ENCODE data around the gene NAALADL1.
A peak's percentile ranks its signal among the peaks of the same experiment; 100 is the strongest.
"Not testable (repeated sequence)": the region's sequence is repeated elsewhere in the genome, so short reads cannot be mapped to it uniquely, and the experiment has no call there.

The NAALADL1 gene

DNA sequence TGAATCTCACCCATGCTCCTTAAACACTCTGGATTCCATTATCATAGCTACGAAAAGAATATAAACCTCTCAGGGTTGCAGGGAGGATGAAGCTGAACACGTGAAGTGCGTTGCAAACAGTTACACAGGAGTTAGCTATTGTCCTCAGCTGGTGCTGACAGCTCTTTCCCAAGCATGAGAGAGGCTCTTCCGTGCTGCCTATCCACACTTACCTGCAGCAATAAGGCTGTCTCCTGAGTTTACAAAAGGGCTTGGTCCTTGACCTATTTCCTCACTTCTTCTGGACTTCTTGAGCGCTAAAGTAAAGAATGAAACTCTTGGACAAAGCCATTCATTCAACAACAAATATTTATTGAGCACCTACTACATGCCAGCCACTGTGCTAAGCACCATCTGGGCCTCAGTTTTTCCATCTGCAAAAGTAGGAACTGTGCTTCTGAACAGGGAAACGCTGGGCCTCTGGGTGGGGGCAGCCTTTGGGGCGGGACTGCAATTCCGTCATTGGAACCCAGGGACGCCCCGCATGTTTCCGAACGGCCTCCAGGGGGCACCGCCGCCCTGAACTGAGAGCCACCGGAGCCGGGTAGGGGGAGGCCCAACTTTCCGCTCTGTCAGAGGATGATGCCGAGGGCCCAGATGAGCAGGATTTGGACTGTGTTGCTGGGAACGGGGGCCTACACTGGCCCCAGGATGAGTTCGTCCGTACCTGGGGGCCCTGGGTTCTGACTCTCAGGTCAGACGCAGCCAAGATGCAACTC lies 45.0 kb downstream of the NAALADL1 start:
- peak; percentile 92 for DNase-seq (ENCODE audit: low spot score)

DNA sequence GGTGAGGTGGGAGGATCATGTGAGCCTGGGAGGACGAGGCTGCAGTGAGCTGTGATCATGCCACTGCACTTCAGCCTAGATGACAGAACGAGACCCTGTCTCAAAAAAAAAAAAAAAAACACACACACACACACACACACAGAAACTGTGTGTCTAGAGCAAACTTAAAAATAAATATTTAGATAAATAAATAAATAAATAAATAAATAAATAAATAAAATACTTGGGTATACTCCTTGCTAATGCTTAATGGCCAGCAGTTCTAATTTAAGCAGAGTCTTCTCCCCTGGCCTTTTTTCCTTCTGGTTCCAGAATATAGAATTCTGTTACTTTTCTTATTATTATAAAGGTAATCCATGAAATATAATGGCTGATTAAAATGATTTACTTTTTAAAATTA lies 49.5 kb downstream of the NAALADL1 start:
- no peak for DNase-seq (ENCODE audit: low spot score)

DNA sequence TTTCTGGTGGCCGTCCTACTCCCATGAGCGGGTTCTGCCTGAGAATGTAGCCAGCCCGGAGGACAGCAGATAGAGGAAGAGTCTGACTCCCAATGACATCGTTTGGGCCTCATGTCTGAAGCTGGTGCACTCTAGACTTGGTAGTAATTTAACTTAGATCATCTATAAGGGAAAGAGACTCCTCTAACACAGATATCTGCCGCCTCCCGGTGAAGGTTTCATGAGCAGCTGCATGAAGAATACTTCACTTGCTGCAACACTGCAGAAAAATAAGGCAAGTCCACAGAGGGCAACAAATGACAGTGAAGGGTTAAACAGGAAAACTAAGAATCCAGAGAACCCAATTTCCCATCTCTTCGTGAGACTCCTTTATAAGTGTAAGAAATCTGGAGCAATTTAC lies 50.3 kb downstream of the NAALADL1 start:
- no peak for DNase-seq (ENCODE audit: low spot score)

DNA sequence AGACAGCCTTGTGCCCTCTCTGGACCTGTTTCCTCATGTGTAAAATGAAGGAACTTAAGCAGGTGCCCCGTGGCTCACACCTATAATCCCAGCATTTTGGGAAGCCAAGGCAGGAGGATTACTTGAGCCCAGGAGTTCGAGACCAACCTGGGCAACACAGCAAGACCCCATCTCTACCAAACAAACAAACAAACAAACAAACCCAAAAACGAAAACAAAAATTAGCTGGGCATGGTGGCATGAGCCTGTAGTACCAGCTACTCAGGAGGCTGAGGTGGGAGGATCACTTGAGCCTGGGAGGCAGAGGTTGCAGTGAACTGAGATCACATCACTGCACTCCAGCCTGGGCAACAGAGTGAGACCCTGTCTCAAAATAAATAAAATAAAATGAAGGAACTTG lies 54.4 kb downstream of the NAALADL1 start:
- DNase-seq (ENCODE audit: low spot score) = not testable (repeated sequence)

DNA sequence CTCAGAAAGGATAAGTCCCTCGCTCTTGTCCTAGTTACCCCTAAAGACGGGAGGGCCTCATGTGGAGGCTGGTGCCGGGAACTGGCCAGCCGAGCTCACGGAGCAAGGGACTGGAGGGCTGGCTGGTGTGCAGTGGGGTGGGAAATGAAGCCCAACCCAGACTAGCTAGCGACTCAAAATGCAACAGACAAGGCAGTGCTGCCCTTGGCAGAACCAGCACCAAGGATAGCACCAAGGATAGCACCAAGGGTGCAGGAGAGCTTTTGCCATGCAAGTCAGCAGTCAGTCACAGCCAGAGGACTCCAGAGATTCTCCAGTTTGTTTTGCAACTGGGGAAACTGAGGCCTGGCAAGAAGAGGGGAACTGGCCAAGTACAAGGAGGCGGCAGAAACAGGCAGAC lies 55.1 kb downstream of the NAALADL1 start:
- no peak for DNase-seq (ENCODE audit: low spot score)

DNA sequence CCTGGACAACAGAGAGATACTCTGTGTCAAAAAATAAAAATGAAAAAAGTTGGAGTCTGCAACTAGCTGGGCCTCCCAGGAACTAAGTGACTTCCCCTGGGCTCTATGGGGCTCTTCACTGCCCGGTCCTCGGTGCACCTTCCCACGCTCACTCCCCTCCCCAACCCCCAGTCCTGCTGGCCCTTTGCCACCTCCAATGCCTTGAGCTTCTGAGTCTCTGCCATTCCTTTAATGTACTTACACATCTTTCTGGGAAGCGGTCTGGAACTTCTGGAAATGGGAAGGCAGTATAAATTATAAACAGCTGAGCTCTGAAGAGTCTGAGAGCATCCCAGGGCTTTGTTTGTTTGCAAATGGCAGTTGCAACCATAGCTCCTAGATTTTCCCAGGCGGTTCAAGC lies 55.6 kb downstream of the NAALADL1 start:
- DNase-seq (ENCODE audit: low spot score) = no peak

DNA sequence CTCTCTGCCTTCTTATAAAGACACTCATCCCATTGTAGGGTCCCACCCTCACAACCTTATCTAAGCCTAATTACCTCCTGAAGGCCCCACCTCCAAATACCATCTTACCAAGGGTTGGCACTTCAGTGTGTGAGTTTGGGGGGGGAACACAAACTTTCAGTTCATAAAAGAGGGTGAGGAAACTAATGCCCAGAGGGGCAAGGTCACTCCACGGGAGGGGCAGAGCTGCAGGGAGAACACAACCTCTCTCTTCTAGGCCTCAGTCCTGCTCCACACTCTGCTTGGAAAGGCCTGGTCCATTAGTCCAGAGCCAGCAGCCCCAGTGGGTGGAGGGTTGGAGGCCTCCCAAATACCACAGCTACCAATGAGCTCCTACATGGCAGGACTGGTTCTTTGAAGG lies 58.9 kb downstream of the NAALADL1 start:
- DNase-seq (ENCODE audit: low spot score) = no peak

DNA sequence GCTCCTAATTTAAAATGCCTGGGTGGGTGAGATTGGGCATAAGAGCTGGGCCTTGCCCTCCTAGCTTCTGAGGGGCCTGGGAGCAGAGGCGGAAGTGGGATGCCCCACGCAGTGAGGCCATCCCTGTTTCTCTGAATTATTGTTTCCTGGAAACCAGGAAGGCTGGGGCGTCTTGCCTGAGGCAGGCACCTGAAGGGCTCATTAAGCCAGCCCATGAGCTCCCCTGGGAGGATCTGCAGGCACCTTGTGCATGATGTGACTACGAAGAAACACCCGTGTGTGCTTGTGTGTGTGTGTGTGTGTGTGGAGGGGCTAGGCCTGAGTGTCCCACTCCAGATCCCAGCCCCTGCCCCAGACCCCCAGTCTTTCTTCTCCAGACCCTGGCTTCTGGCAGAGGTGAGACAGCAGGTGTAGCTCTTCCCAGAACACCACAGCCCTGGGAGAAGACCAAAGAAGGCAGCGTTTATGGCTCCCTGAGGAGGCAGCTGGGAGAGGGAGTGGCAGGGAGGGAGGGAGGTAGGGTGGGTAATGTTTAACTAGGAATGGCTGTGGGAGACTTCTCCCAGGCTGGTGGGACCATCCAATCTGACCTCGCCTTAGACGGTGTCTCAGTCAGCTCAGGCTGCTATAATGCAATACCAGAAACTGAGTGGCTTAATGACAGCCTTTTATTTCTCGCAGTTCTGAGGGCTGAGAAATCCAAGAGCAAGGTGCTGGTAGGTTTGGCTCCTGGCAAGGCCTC lies 59.5 kb downstream of the NAALADL1 start:
- DNase-seq (ENCODE audit: low spot score) = no peak

DNA sequence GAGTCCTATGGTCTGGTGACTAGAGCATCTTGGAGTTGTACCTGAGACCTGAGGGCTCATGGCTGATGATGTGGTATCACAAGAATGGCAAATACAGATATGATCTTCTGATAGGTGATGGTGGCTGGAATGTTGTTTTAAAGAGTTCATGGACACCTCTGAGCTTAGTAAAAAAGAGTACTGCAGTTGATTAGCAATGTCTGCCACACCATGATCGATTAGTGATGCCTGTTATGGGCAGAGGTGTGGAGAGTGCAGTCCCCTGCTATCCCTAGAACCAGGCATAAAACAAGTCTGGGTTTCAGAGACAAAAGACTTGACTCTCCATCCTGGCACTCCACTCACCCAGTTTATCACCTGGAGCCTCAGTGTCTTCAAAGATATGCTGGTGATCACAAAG lies 60.2 kb downstream of the NAALADL1 start:
- DNase-seq (ENCODE audit: low spot score) = no peak

DNA sequence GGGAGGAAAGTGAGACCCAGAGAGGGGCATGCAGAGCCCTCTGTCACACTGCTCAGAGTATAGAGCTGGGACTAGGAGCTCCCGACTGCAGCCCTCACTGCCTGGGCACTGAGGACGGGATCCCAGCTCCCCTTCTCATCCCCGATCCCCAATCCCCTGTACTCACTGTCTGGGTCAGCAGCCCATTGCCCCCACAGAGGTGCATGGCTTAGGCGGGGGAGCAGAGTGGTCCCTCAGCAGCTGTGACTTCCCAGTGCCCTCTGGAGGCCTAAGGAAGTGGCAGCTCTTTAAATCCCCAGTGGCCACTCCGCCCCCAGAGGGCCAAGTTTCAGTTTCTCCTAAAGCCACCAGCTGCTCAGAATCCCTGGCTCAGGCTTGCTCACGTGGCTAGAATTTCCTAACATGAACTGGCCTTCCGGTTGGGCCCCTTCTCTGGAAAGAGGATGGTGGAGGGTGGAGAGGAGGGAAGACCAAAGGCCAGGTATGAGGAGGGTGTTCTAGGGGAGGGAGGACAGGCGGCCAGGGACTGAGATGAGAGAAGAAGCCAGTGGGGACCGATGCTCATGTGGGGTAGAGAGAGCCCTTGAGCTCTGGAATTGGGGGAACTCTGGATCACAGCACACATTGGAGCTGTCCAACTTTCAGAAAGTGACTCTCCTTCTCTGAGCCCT lies 61.5 kb downstream of the NAALADL1 start, which contains the start of gene BATF2:
TSS of gene BATF2 (minus strand) at position 262 of the 671 bp plus-strand sequence. CDS start at position 205, 57 bp downstream.
- peak; percentile 85 for DNase-seq (ENCODE audit: low spot score)

DNA sequence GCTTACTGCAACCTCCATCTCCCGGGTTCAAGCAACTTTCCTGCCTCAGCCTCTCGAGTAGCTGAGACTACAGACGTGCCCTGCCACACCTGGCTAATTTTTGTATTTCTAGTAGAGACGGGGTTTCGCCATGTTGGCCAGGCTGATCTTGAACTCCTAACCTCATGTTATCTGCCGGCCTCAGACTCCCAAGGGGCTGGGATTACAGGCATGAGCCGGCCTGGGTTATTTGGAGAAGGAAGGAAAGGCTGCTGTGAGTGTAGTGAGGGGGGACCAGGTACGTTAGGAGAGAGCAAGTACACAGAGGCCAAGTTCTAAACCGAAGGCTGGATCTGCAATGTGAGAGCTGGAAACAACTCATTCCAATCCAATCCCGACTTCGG lies 62.0 kb downstream of the NAALADL1 start:
- DNase-seq (ENCODE audit: low spot score) = no peak

Measured in D341Med (cell line).